GM20000 (cell line): ENCODE data around the gene KIAA2012.

Source experiments
- DNase-seq: peaks from one replicate; pipeline ENCODE4 v3.0.0; 2012; ENCODE audit warnings: low spot score
- CTCF ChIP-seq: IDR thresholded peaks from 2 replicates; pipeline ENCODE4 v1.5.1; 2012; ENCODE audit warnings: mild to moderate bottlenecking, control low read depth; ENCODE audit errors: extremely low read depth, missing control alignments

The KIAA2012 gene

GRCh38 chr2:202193305-202193704, 120.2 kb downstream of the KIAA2012 start:
- TF ChIP-seq CTCF = no peak
- no peak for DNase-seq

DNA sequence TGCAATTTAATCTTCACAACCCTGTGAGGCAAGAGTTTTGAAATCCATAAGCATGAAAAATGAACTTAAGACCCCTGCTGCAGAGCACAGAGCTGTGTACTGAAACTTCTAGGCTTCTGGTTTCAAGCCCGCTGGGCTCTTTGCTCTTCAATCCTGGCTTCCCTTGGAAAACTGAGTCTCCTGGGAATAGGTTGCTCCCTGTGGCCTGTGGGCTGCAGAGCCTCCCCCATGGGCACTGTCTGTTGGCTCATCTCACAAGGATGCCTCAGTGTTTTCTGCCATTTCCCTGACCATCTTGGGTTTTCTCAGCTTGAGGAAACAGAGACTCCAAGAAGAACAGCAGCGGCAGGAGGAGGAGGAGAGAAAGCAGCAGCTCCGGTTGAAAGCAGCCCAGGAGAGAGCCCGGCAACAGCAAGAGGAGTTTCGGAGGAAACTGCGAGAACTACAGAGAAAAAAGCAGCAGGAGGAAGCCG, 120.9 kb downstream of the KIAA2012 start:
- DNase-seq = no peak
- no peak for TF ChIP-seq CTCF

- TF ChIP-seq CTCF = no peak
- no peak for DNase-seq
These were observed 121.4 kb downstream of the KIAA2012 start for GRCh38 chr2:202194418-202194817.

DNA sequence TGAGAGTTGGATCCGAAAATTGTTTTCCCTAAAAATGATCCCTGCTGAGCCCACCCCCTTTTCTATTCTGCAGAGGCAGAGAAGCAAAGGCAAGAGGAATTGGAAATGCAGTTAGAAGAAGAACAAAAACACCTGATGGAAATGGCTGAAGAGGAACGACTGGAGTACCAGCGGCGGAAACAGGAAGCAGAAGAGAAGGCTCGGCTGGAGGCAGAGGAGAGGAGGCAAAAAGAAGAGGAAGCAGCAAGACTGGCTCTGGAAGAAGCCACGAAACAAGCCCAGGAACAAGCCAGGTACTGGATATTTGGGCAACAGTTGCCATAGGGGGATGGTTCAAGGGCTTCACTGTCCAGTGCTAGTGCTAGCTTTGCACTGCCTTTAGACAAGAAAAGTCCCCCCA, 123.7 kb downstream of the KIAA2012 start:
- no peak for TF ChIP-seq CTCF

GRCh38 chr2:202201220-202202160, 128.4 kb downstream of the KIAA2012 start:
- no peak for DNase-seq
- TF ChIP-seq CTCF = no peak

More for the DNA sequence above, 123.7 kb downstream of the KIAA2012 start:
- DNase-seq = no peak

DNA sequence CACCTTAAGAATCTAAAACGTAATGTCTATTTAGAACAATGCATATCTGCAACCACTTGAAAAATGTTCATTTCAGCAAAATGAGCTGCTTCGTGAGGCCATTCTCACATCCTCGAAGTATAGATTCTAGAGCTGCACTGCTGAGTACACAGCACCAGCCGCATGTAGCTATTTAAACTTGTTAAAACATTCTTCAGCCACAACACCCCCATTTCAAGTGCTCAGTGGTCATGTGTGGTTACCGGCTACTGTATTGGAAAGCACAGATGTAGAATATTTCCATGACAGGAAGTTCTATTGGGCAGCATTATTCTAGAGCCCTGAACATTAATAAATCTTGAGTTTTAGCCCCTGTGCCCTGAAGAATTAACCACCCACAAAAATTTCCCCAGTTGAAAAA, 130.3 kb downstream of the KIAA2012 start:
- no peak for DNase-seq
- no peak for TF ChIP-seq CTCF

- TF ChIP-seq CTCF = no peak
- DNase-seq = no peak
These were observed 131.8 kb downstream of the KIAA2012 start for GRCh38 chr2:202204855-202205254.
